GM18508 (cell line): ENCODE data around the gene UBXN7.
"Not testable (repeated sequence)": the region's sequence is repeated elsewhere in the genome, so short reads cannot be mapped to it uniquely, and the experiment has no call there.

Experiments used
- ATAC-seq: cut with Tn5 transposase; IDR thresholded peaks from one replicate; pipeline ENCODE4 v1.9.1; 2021; ENCODE audit warnings: moderate number of reproducible peaks; ENCODE audit not compliant: insufficient read depth, unreplicated experiment

UBXN7 gene

GRCh38 chr3:196421668-196422067 lies 10.6 kb downstream of the UBXN7 start:
- ATAC-seq = not testable (repeated sequence)

DNA sequence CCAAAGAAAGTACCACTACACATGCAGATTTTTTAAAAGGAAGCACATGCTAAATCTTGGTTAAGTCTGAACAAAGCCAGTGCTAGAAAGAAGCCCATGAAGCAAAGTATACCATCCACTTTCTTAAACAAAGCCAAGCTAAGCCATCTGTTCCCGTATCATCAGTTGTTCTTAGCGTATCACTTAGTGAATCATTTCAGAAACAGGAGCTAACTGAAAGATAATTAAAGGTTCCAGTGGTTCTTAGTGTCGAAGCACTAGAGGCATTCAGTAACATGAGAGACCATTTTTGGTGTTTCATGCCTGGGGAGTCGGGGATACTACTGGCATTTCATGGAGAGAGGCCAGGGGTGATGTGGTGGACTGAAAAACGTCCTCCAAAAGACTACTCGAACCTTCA lies 12.8 kb downstream of the UBXN7 start:
- no peak for ATAC-seq

- no peak for ATAC-seq
These were observed 13.6 kb downstream of the UBXN7 start for GRCh38 chr3:196418601-196419000.

- ATAC-seq = no peak
These were observed 17.8 kb downstream of the UBXN7 start for GRCh38 chr3:196414469-196414868.

- no peak for ATAC-seq
These were observed 19.5 kb downstream of the UBXN7 start for GRCh38 chr3:196412704-196413103.

GRCh38 chr3:196409409-196409808 lies 22.8 kb downstream of the UBXN7 start:
- ATAC-seq = no peak

DNA sequence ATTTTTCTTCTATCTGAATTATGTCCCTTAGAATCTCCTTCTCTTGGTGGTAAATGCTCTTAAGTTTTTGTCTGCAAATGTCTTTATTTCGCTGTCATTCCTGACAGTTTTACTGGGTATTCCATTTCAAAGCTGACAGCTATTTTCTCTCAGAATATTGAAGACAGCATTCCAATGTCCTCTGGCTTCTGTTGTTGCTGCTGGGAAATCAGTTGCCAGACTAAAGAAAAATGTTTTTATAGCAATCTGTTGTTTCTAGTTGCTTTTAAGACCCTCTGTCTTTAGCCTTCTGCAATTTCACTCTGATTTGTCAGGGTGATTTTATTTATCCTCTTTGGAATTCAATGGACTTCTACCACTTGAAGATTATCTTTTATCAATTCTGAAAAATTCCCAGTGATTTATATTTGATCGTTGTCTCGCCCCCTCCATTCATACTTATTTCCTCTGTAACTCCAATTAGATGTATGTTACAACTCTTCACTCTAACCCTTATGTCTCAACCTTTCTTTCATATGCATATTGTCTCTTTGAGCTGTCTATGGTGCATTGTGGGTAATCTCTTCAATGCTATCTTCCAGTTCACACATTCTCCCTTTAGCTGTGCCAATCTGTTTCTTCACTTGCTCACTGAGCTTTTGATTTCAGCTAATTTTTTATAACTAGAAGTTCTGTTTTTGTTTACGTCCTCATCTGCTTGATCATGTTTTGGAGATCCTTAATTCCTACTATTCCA lies 23.5 kb downstream of the UBXN7 start:
- ATAC-seq = no peak

DNA sequence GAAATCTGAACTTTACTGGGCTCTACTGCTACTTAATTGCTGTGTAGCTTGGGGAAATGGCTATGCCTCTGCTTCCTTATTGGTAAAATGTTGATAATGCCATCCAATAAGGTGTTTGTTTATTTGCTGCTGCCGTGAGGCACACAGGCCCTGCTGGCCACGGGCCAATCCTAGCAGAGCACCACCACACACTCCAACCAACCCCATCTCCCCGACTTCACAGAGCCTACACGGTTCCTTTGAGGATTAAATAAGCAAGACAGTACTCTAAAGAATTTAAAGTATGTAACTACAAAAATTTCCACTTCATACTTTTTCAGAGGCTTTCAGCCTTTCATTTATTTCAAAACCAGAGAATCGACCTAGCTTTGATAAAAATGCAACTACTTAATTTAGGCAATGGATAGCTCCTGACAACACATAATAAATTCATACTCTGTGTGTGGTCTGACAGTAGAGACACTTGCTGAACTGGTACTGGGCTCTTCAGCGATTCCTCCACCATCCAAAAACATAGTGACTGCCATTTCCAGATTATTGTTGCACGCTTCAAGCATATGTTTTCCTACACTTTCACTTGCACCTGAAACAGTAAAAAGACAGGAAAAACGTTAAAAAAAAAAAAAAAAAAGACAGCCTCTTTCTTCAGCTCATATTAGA lies 25.3 kb downstream of the UBXN7 start:
- no peak for ATAC-seq

DNA sequence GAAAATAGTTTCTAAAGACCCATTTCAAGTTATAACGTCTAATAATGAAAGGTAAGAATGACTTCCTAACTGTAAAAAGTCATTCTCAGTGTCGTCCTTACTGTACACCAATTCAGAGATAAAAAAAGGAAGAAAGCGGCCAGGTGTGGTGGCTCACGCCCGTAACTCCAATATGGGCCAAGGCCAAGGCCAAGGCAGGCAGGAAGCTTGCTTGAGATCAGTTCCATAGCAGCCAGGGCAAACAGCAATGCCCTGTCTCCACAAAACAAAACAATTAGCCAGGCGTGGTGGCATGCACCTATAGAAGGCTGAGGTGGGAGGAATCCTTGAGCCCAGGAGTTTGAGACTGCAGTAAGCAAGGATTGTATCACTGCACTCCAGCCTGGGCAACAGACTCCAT lies 31.9 kb downstream of the UBXN7 start:
- no peak for ATAC-seq

GRCh38 chr3:196399485-196399945 lies 32.7 kb downstream of the UBXN7 start:
- ATAC-seq = no peak

GRCh38 chr3:196398782-196399181 lies 33.4 kb downstream of the UBXN7 start:
- ATAC-seq = no peak

DNA sequence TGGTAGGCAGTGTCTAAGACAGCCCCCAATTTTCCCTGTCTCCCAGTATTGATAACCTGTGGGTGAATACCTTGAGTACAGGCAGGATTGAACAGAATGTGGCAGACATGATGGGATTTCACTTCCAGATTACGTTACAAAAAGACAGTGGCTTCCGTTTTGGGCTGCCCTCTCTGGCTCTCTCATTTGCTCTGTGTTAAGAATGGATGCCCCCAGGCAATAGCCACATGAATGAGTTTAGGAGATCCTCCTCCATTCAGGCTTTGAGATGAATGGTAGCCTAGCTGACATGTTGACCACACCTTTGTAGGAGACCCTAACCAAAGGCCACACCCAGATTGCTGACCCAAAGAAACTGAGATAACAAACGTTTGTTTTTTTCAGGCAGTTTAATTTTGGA lies 34.3 kb downstream of the UBXN7 start:
- ATAC-seq = no peak

DNA sequence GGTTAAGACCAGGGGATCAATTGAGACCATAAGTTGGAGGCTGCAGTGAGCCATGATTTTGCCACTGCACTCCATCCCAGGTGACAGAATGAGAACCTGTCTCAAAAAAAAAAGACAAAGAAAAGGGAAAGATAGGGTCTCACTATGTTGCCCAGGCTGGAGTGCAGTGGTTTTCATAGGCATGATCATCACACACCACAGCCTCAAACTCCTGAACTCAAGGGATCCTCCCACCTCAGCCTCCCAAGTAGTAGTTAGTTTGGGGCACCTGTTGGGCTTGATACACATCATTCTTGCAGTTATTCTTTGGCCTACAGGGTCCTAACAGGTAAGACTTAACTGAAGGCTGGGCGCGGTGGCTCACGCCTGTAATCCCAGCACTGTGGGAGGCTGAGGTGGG lies 42.1 kb downstream of the UBXN7 start:
- ATAC-seq = no peak

GRCh38 chr3:196388956-196389355 lies 43.3 kb downstream of the UBXN7 start:
- no peak for ATAC-seq

- ATAC-seq = not testable (repeated sequence)
These were observed 44.3 kb downstream of the UBXN7 start for GRCh38 chr3:196387941-196388340.

- not testable (repeated sequence) for ATAC-seq
These were observed 45.4 kb downstream of the UBXN7 start for GRCh38 chr3:196386797-196387196.

DNA sequence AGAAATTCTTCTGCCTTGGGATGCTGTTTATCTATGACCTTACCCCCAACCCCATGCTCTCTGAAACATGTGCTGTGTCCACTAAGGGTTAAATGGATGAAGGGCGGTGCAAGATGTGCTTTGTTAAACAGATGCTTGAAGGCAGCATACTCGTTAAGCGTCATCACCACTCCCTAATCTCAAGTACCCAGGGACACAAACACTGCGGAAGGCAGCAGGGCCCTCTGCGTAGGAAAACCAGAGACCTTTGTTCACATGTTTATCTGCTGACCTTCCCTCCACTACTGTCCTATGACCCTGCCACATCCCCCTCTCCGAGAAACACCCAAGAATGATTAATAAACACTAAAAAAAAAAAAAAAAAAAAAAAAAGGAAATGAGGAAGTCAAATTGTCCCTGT lies 46.2 kb downstream of the UBXN7 start:
- not testable (repeated sequence) for ATAC-seq

GRCh38 chr3:196385446-196385845 lies 46.8 kb downstream of the UBXN7 start:
- not testable (repeated sequence) for ATAC-seq

GRCh38 chr3:196378146-196378841 lies 53.9 kb downstream of the UBXN7 start:
- no peak for ATAC-seq

DNA sequence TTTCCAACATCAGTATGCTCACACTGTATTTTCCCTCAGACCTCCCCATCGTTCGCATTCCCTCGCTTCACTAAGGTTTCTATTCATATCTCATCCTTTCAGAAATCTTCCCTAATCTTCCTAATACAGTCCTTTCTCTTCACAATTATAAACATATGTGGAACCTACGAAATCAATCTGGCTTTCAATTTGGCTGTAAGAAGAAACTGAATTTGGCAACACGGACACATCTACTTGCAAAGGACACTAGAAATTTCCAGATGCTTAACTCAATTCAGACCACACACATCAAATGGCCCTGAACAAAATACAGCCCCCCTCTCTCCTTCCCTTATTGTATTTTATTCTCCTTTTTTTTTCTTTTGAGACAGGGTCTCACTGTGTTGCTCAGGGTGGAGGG lies 54.9 kb downstream of the UBXN7 start:
- no peak for ATAC-seq

DNA sequence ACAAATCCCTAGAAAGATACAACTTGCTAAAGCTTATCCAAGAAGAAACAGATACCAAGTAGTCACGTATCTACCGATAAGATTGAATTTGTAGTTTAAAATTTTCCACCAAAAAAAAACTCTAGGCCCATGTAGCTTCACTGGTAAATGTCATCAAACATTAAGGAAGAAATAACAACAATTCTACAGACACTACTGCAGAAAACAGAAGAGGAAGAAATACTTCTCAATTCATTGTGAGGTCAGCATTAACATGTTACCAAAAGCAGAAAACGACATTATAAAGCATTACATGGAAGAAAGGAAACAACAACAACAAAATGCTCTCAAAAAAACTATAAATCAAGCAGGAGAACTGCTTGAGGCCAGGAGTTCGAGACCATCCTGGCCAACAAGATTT lies 66.5 kb downstream of the UBXN7 start:
- ATAC-seq = no peak
